Mesothelial cell of epicardium (in vitro differentiated cells): ENCODE data around the gene SSC5D. TPM values are rescaled to one million over a fixed set of nuclear protein-coding genes. Genes with fewer than 3 reads are reported as not detected.

Source experiments
- DNase-seq, 2 experiments: peaks; one replicate each; pipeline ENCODE4 v3.0.0; 2021; ENCODE audit warnings: low spot score in 2 of 2; ENCODE audit not compliant: unreplicated experiment in 2 of 2
- H3K27ac Mint-ChIP-seq: 2 replicates; pipeline ENCODE4 v1.8.0; 2021; ENCODE audit warnings: mixed read lengths
- H3K27me3 Mint-ChIP-seq: 2 replicates; pipeline ENCODE4 v1.8.0; 2021; ENCODE audit warnings: low read depth, mixed read lengths
- H3K36me3 Mint-ChIP-seq: 2 replicates; pipeline ENCODE4 v1.8.0; 2021; ENCODE audit warnings: mixed read lengths
- H3K4me1 Mint-ChIP-seq: 2 replicates; pipeline ENCODE4 v1.8.0; 2021; ENCODE audit warnings: mixed read lengths
- H3K4me3 Mint-ChIP-seq: 2 replicates; pipeline ENCODE4 v1.8.0; 2021; ENCODE audit warnings: mild to moderate bottlenecking, moderate library complexity, mixed read lengths
- H3K9me3 Mint-ChIP-seq: 2 replicates; pipeline ENCODE4 v1.8.0; 2021; ENCODE audit warnings: mixed read lengths
- CTCF ChIP-seq: fragments of 200-600 bp; sonication (generic); IDR thresholded peaks from one replicate; pipeline ENCODE4 v1.5.0; 2021; ENCODE audit warnings: antibody characterized with exemption; ENCODE audit not compliant: unreplicated experiment
- total RNA-seq: library from RNA; stranded (reverse); gene quantifications from 3 replicates; pipeline ENCODE4 v1.2.1, GENCODE V29; 2021

SSC5D gene
- total RNA-seq, 1 donor from 2014 or later, result 7.0 TPM

GRCh38 chr19:55500368-55500952 lies 12.2 kb downstream of the SSC5D start:
- Mint-ChIP-seq H3K27me3 (peaks cover 18% of the 10 kb centered on the region), H3K4me1 (peaks cover 16% of the 10 kb centered on the region), H3K36me3 (no peaks in the 10 kb centered on the region), H3K27ac (no peak overlapping the region), H3K9me3 (no peaks in the 10 kb centered on the region), H3K4me3 (no peak overlapping the region)
- TF ChIP-seq CTCF, result no peak
- DNase-seq, result no peak

GRCh38 chr19:55502197-55502952 lies 14.1 kb downstream of the SSC5D start:
- Mint-ChIP-seq H3K27me3 (peaks cover 22% of the 10 kb centered on the region), H3K27ac (no peak overlapping the region), H3K9me3 (no peaks in the 10 kb centered on the region), H3K36me3 (no peaks in the 10 kb centered on the region), H3K4me3 (no peak overlapping the region), H3K4me1 (peaks cover 11% of the 10 kb centered on the region)
- no peak for DNase-seq
- no peak for TF ChIP-seq CTCF

GRCh38 chr19:55503157-55503501 lies 14.9 kb downstream of the SSC5D start:
- no peaks in the 10 kb centered on the region for H3K36me3 Mint-ChIP-seq
- no peak for TF ChIP-seq CTCF
- no peak for DNase-seq
- no peaks in the 10 kb centered on the region for H3K9me3 Mint-ChIP-seq
- H3K27me3 Mint-ChIP-seq, result peaks cover 22% of the 10 kb centered on the region
- no peak overlapping the region for H3K4me3 Mint-ChIP-seq
- H3K4me1 Mint-ChIP-seq, result peaks cover 10% of the 10 kb centered on the region
- no peak overlapping the region for H3K27ac Mint-ChIP-seq

GRCh38 chr19:55503502-55504251 lies 15.4 kb downstream of the SSC5D start:
- H3K27ac Mint-ChIP-seq, result no peak overlapping the region
- H3K4me3 Mint-ChIP-seq, result peak overlapping the region; percentile 51
- no peaks in the 10 kb centered on the region for H3K9me3 Mint-ChIP-seq
- DNase-seq, result peak; percentile 85 to 96
- no peaks in the 10 kb centered on the region for H3K36me3 Mint-ChIP-seq
- H3K27me3 Mint-ChIP-seq, result peaks cover 22% of the 10 kb centered on the region
- H3K4me1 Mint-ChIP-seq, result peaks cover 6% of the 10 kb centered on the region
- peak; percentile 97 for TF ChIP-seq CTCF

GRCh38 chr19:55504252-55504603 lies 16.0 kb downstream of the SSC5D start:
- Mint-ChIP-seq H3K9me3 (no peaks in the 10 kb centered on the region), H3K27me3 (peaks cover 24% of the 10 kb centered on the region), H3K27ac (no peak overlapping the region), H3K4me1 (peaks cover under 1% of the 10 kb centered on the region), H3K4me3 (peak overlapping the region; percentile 51), H3K36me3 (no peaks in the 10 kb centered on the region)
- DNase-seq, result no peak
- peak; percentile 62 for TF ChIP-seq CTCF
